Measurements from ENCODE around the gene TAGLN.

Gene TAGLN

GRCh38 chr11:117166491-117166890 lies 32.7 kb upstream of the TAGLN start:
- TF ChIP-seq CTCF (IDR thresholded peaks at IDR 0.05; ENCODE audit: low read depth, low read length): no peak
- in situ Hi-C loops (cut with HindIII; ENCODE audit: low sequenced_read_pairs): no loop called here
- DNase-seq (ENCODE audit: low read depth, low spot score): no peak
- no peak overlapping the region for H3K4me3 ChIP-seq (ENCODE audit: low read depth, low read length)

GRCh38 chr11:117169736-117170135 lies 29.4 kb upstream of the TAGLN start:
- TF ChIP-seq CTCF (IDR thresholded peaks at IDR 0.05; ENCODE audit: low read depth, low read length): no peak
- in situ Hi-C loops (cut with HindIII; ENCODE audit: low sequenced_read_pairs): no loop called here

GRCh38 chr11:117170210-117170609 lies 29.0 kb upstream of the TAGLN start:
- no peak overlapping the region for H3K4me3 ChIP-seq (ENCODE audit: low read depth, low read length)
- in situ Hi-C loops (cut with HindIII; ENCODE audit: low sequenced_read_pairs): no loop called here
- no peak for DNase-seq (ENCODE audit: low read depth, low spot score)
- TF ChIP-seq CTCF (IDR thresholded peaks at IDR 0.05; ENCODE audit: low read depth, low read length): no peak

More at GRCh38 chr11:117169736-117170135, 29.4 kb upstream of the TAGLN start:
- no peak for DNase-seq (ENCODE audit: low read depth, low spot score)
- no peak overlapping the region for H3K4me3 ChIP-seq (ENCODE audit: low read depth, low read length)

- no peak overlapping the region for H3K4me3 ChIP-seq (ENCODE audit: low read depth, low read length)
- TF ChIP-seq CTCF (IDR thresholded peaks at IDR 0.05; ENCODE audit: low read depth, low read length): no peak
- in situ Hi-C loops (cut with HindIII; ENCODE audit: low sequenced_read_pairs): no loop called here
- no peak for DNase-seq (ENCODE audit: low read depth, low spot score)
These were observed 28.2 kb upstream of the TAGLN start for GRCh38 chr11:117171007-117171403.

- no peak overlapping the region for H3K4me3 ChIP-seq (ENCODE audit: low read depth, low read length)
These were observed 27.6 kb upstream of the TAGLN start for GRCh38 chr11:117171404-117172061.

DNA sequence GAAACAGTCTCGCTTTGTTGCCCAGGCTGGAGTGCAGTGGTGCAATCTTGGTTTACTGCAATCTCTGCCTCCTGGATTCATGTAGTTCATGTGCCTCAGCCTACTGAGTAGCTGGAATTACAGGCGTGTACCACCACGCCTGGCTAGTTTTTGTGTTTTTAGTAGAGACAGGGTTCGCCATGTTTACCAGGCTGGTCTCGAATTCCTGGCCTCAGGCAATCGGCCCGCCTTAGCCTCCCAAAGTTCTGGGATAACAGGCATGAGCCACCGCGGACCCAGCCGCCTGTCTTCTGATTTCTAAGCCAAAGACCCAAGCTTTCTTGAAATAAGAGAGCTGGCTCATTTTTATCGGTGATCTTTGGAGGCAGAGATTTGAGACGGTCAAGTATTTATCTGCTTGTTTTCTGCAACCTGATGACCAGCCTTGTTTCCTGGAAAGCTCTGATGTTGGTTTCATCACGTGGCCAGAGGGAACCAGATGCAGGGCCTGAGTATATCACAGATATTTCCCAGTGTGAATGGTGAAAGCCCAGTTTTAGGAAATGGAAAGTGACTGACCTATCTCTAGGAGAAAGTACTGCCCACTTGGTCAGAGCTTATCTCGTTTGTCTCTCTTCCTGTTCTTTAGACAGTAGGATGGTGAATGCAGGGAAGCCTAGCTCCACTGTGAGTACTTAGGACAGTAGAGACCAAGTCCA lies 26.3 kb upstream of the TAGLN start:
- H3K4me3 ChIP-seq (ENCODE audit: low read depth, low read length): no peak overlapping the region
- in situ Hi-C loops (cut with HindIII; ENCODE audit: low sequenced_read_pairs): no loop called here
- TF ChIP-seq CTCF (IDR thresholded peaks at IDR 0.05; ENCODE audit: low read depth, low read length): no peak
- DNase-seq (ENCODE audit: low read depth, low spot score): no peak

More at GRCh38 chr11:117171404-117172061, 27.6 kb upstream of the TAGLN start:
- in situ Hi-C loops (cut with HindIII; ENCODE audit: low sequenced_read_pairs): no loop called here
- DNase-seq (ENCODE audit: low read depth, low spot score): peak; percentile 31
- no peak for TF ChIP-seq CTCF (IDR thresholded peaks at IDR 0.05; ENCODE audit: low read depth, low read length)
